ENCODE results near the gene FBLL1.
"Not testable (repeated sequence)": the region's sequence is repeated elsewhere in the genome, so short reads cannot be mapped to it uniquely, and the experiment has no call there.

FBLL1 gene

GRCh38 chr5:168552146-168552545, 23.0 kb downstream of the FBLL1 start:
- DNase-seq (ENCODE audit: low read depth in 2 of 2), result no peak

DNA sequence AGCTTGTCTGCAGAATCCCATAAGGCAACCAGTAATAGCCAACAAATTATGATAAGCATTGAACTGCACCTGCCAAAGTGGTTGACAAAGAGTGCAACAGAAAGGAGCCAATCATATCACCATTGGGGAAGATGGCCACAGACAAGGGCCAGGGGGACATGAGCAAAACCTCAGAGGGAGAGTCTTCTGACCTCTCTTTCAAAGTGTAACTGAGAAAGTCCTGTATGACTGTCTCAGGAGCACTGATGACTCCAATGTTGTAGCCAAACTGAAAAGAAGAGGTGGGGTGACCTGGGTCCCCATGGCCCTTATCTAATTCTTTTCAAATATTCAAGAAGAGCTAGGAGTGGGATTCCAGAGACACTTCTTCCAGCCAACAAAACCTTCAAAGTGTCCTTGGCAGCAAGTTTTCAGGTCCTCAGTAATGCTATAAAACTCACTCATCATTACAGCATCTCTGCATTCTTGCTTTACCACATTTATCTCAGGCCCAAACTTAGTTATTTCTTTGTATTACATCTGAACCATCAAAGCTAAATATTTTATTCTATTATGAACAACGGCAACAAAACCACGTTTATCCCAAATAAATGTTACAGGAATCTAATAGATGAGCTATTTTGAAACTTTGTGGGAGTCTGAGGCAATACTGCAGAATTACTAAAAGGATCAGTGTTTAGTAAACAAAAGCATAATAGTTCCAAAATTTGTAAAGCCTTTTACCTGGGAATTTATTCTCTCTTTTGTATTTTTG, 24.4 kb downstream of the FBLL1 start:
- DNase-seq (ENCODE audit: low read depth in 2 of 2), result no peak

GRCh38 chr5:168557389-168557788, 28.3 kb downstream of the FBLL1 start:
- DNase-seq (ENCODE audit: low read depth in 2 of 2), result no peak

- no peak for DNase-seq (ENCODE audit: low read depth in 2 of 2)
These were observed 33.2 kb downstream of the FBLL1 start for GRCh38 chr5:168562279-168562678.

DNA sequence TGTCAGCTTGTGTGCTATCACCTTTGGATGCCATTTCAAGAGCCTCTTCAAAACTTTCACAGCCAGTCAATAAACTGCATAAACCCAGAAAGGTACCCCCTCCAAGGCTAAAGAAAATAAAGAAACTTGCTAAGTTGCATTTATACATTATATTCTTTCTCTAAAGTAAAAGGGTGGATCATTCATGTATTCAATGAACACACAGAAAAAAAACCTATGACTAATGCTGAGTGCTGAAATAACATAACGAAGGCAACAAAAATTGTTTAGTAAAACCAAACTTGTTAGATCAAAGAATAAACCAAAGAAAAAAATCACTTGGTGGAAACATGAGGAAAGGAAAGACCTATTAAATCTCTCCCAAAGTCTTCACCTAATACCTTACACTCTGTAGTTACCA, 34.9 kb downstream of the FBLL1 start:
- no peak for DNase-seq (ENCODE audit: low read depth in 2 of 2)

- no peak for DNase-seq (ENCODE audit: low read depth in 2 of 2)
These were observed 39.6 kb downstream of the FBLL1 start for GRCh38 chr5:168568738-168569137.

- no peak for DNase-seq (ENCODE audit: low read depth in 2 of 2)
These were observed 41.6 kb downstream of the FBLL1 start for GRCh38 chr5:168570490-168571328.

DNA sequence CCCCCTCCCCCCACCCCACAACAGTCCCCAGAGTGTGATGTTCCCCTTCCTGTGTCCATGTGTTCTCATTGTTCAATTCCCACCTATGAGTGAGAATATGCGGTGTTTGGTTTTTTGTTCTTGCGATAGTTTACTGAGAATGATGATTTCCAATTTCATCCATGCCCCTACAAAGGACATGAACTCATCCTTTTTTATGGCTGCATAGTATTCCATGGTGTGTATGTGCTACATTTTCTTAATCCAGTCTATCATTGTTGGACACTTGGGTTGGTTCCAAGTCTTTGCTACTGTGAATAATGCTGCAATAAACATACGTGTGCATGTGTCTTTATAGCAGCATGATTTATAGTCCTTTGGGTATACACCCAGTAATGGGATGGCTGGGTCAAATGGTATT, 44.6 kb downstream of the FBLL1 start:
- not testable (repeated sequence) for DNase-seq (ENCODE audit: low read depth in 2 of 2)

DNA sequence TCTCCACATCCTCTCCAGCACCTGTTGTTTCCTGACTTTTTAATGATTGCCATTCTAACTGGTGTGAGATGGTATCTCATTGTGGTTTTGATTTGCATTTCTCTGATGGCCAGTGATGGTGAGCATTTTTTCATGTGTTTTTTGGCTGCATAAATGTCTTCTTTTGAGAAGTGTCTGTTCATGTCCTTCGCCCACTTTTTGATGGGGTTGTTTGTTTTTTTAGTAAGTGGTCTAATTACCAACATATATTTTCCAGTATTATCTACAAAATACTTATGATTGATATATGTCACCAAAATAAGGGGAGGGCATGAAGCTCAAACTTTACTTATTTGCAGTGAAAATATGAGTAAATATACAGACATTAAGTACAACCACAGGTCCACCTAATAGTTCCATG, 45.1 kb downstream of the FBLL1 start:
- DNase-seq (ENCODE audit: low read depth in 2 of 2), result not testable (repeated sequence)

GRCh38 chr5:168575391-168576372, 46.6 kb downstream of the FBLL1 start:
- DNase-seq (ENCODE audit: low read depth in 2 of 2), result no peak

- DNase-seq (ENCODE audit: low read depth in 2 of 2), result no peak
These were observed 48.9 kb downstream of the FBLL1 start for GRCh38 chr5:168578006-168578405.

- peak in 1 of 2 experiments; percentile 5 for DNase-seq (ENCODE audit: low read depth in 2 of 2)
These were observed 49.7 kb downstream of the FBLL1 start, which contains the start of gene PANK3 for GRCh38 chr5:168578538-168579487. PANK3 (minus strand) TSS chr5:168579368; CDS start chr5:168579283, 85 bp downstream.

GRCh38 chr5:168579488-168580226, 50.6 kb downstream of the FBLL1 start:
- DNase-seq (ENCODE audit: low read depth in 2 of 2), result peak; percentile 94

DNA sequence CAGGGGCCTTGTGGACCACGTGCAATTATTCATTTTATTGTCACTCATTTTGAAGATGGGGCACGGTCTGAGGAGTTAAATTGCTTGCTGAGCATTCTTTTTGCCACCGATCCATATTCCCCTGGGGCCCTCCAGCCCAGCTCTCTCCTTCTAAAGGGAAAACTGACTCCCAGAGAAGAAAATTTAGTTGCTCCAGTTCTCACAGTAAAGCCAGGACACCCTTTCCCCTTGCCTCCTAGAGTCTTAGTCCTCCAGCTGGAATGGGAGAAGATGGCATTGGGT, 51.1 kb downstream of the FBLL1 start:
- DNase-seq (ENCODE audit: low read depth in 2 of 2), result no peak
